Large intestine (tissue), 3 donors: Measurements from ENCODE around the gene R3HDML. TPM values are rescaled to one million over a fixed set of nuclear protein-coding genes. Genes with fewer than 3 reads are reported as not detected.
"Not testable (repeated sequence)": the region's sequence is repeated elsewhere in the genome, so short reads cannot be mapped to it uniquely, and the experiment has no call there.

Source experiments
- DNase-seq, 2 donors: peaks; one replicate each; pipeline versions ENCODE4 v3.0.0 to v3.0.0-alpha.2; 2013
- H3K27ac ChIP-seq: one replicate; pipeline ENCODE4 v1.5.1; 2013; ENCODE audit warnings: low read length
- H3K27me3 ChIP-seq: 2 replicates; pipeline ENCODE4 v1.6.1; 2013; ENCODE audit warnings: low read length; ENCODE audit not compliant: control insufficient read depth, insufficient read depth
- H3K36me3 ChIP-seq: 2 replicates; pipeline ENCODE4 v1.6.1; 2013; ENCODE audit warnings: low read length; ENCODE audit not compliant: control insufficient read depth, insufficient read depth
- H3K4me1 ChIP-seq: one replicate; pipeline ENCODE4 v1.6.1; 2013; ENCODE audit warnings: low read length; ENCODE audit not compliant: control insufficient read depth, insufficient read depth
- H3K4me3 ChIP-seq: one replicate; pipeline ENCODE4 v1.5.1; 2013; ENCODE audit warnings: low read length
- H3K9me3 ChIP-seq: one replicate; pipeline ENCODE4 v1.6.1; 2013; ENCODE audit warnings: mild to moderate bottlenecking, low read depth, low read length, moderate library complexity; ENCODE audit not compliant: control insufficient read depth
- WGBS: methylation state at CpG from one replicate; pipeline ENCODE4 v1.1.5; 2013; ENCODE audit warnings: low lambda C conversion rate; ENCODE audit not compliant: insufficient coverage; 5-methylcytosine and 5-hydroxymethylcytosine counted together
- polyA plus RNA-seq: library from polyadenylated mRNA; unstranded; fragments of 120-200 nt; gene quantifications from one replicate; pipeline ENCODE4 v1.2.1, GENCODE V29; 2013

The R3HDML gene
- polyA plus RNA-seq, 1 donor = 0.04 TPM

- Histone ChIP-seq H3K27ac (no peak overlapping the region), H3K36me3 (no peaks in the 10 kb centered on the region), H3K4me1 (peaks cover 3% of the 10 kb centered on the region), H3K4me3 (no peak overlapping the region), H3K27me3 (no peaks in the 10 kb centered on the region), H3K9me3 (no peaks in the 10 kb centered on the region)
- 100% methylated on average over 1 of the region's 4 CpGs for WGBS
- no peak for DNase-seq
Observed at GRCh38 chr20:44328428-44328827, 8.4 kb upstream of the R3HDML start.

GRCh38 chr20:44331201-44331600 lies 5.6 kb upstream of the R3HDML start:
- no peak for DNase-seq
- Histone ChIP-seq H3K27me3 (no peaks in the 10 kb centered on the region), H3K36me3 (no peaks in the 10 kb centered on the region), H3K27ac (no peak overlapping the region), H3K4me1 (no peaks in the 10 kb centered on the region), H3K4me3 (no peak overlapping the region), H3K9me3 (no peaks in the 10 kb centered on the region)
- 100% methylated on average over 1 of the region's 2 CpGs for WGBS

- H3K4me1 ChIP-seq = no peaks in the 10 kb centered on the region
- WGBS = no CpG with 5 or more reads among the region's 8 CpGs
- H3K27ac ChIP-seq = no peak overlapping the region
- no peaks in the 10 kb centered on the region for H3K36me3 ChIP-seq
- no peak for DNase-seq
- no peaks in the 10 kb centered on the region for H3K27me3 ChIP-seq
- no peak overlapping the region for H3K4me3 ChIP-seq
- no peaks in the 10 kb centered on the region for H3K9me3 ChIP-seq
Observed at GRCh38 chr20:44334306-44334705, 2.5 kb upstream of the R3HDML start.

- no peak for DNase-seq
- no peaks in the 10 kb centered on the region for H3K36me3 ChIP-seq
- no CpG with 5 or more reads among the region's 4 CpGs for WGBS
- no peak overlapping the region for H3K27ac ChIP-seq
- no peaks in the 10 kb centered on the region for H3K4me1 ChIP-seq
- H3K9me3 ChIP-seq = no peaks in the 10 kb centered on the region
- H3K27me3 ChIP-seq = no peaks in the 10 kb centered on the region
- no peak overlapping the region for H3K4me3 ChIP-seq
Observed at GRCh38 chr20:44334709-44335108, 2.1 kb upstream of the R3HDML start.

GRCh38 chr20:44335675-44336074 lies 1.2 kb upstream of the R3HDML start:
- Histone ChIP-seq H3K27me3 (no peaks in the 10 kb centered on the region), H3K4me1 (no peaks in the 10 kb centered on the region), H3K27ac (no peak overlapping the region), H3K36me3 (no peaks in the 10 kb centered on the region), H3K9me3 (no peaks in the 10 kb centered on the region), H3K4me3 (no peak overlapping the region)
- DNase-seq = no peak
- WGBS = no CpG with 5 or more reads among the region's 2 CpGs

- Histone ChIP-seq H3K9me3 (no peaks in the 10 kb centered on the region), H3K36me3 (no peaks in the 10 kb centered on the region), H3K27ac (no peak overlapping the region), H3K27me3 (no peaks in the 10 kb centered on the region), H3K4me1 (no peaks in the 10 kb centered on the region), H3K4me3 (no peak overlapping the region)
- DNase-seq = peak in 1 of 2 donors; percentile 18
- 19% methylated on average over 5 of the region's 15 CpGs for WGBS
Observed at GRCh38 chr20:44336086-44336485, 757 bp upstream of the R3HDML start.

- WGBS = no CpG with 5 or more reads among the region's 6 CpGs
- Histone ChIP-seq H3K36me3 (peaks cover 9% of the 10 kb centered on the region), H3K4me3 (no peak overlapping the region), H3K9me3 (no peaks in the 10 kb centered on the region), H3K27me3 (no peaks in the 10 kb centered on the region), H3K4me1 (no peaks in the 10 kb centered on the region), H3K27ac (no peak overlapping the region)
- DNase-seq = no peak
Observed at GRCh38 chr20:44342248-44342647, 5.4 kb downstream of the R3HDML start.

- 63% methylated on average over 1 of the region's 12 CpGs for WGBS
- no peak overlapping the region for H3K4me3 ChIP-seq
- no peaks in the 10 kb centered on the region for H3K4me1 ChIP-seq
- no peak for DNase-seq
- H3K36me3 ChIP-seq = peaks cover 9% of the 10 kb centered on the region
- H3K9me3 ChIP-seq = no peaks in the 10 kb centered on the region
- no peaks in the 10 kb centered on the region for H3K27me3 ChIP-seq
- H3K27ac ChIP-seq = no peak overlapping the region
Observed at GRCh38 chr20:44343162-44343675, 6.4 kb downstream of the R3HDML start.

GRCh38 chr20:44344723-44345122 lies 7.9 kb downstream of the R3HDML start:
- Histone ChIP-seq H3K27me3 (no peaks in the 10 kb centered on the region), H3K4me1 (no peaks in the 10 kb centered on the region), H3K27ac (no peak overlapping the region), H3K4me3 (no peak overlapping the region), H3K36me3 (peaks cover 11% of the 10 kb centered on the region), H3K9me3 (no peaks in the 10 kb centered on the region)
- no peak for DNase-seq
- no CpG with 5 or more reads among the region's 4 CpGs for WGBS

- no CpG with 5 or more reads among the region's 8 CpGs for WGBS
- Histone ChIP-seq H3K36me3 (peaks cover 11% of the 10 kb centered on the region), H3K27me3 (no peaks in the 10 kb centered on the region), H3K4me1 (no peaks in the 10 kb centered on the region), H3K27ac (no peak overlapping the region), H3K9me3 (no peaks in the 10 kb centered on the region), H3K4me3 (no peak overlapping the region)
- DNase-seq = no peak
Observed at GRCh38 chr20:44345147-44345546, 8.3 kb downstream of the R3HDML start.

- H3K36me3 ChIP-seq = peaks cover 11% of the 10 kb centered on the region
- not testable (repeated sequence) for DNase-seq, H3K27ac ChIP-seq, H3K9me3 ChIP-seq, H3K4me1 ChIP-seq, H3K27me3 ChIP-seq, H3K4me3 ChIP-seq
- 100% methylated on average over 1 of the region's 10 CpGs for WGBS
Observed at GRCh38 chr20:44345941-44346340, 9.1 kb downstream of the R3HDML start.
